Epithelial cell of proximal tubule (primary cell): ENCODE results near the gene PYURF. TPM values are rescaled to one million over a fixed set of nuclear protein-coding genes. Genes with fewer than 3 reads are reported as not detected.

ENCODE experiments used
- DNase-seq: peaks from one replicate; pipeline ENCODE4 v3.0.0-alpha.2; 2011; ENCODE audit warnings: low read depth
- H3K4me3 ChIP-seq: 2 replicates; pipeline ENCODE4 v1.5.1; 2011; ENCODE audit warnings: low read depth, mild to moderate bottlenecking, low read length
- CTCF ChIP-seq: conservative IDR thresholded peaks from 2 replicates; pipeline ENCODE4 v1.5.1; 2012; ENCODE audit warnings: low read depth, mild to moderate bottlenecking, low read length
- total RNA-seq: library from RNA; depleted of rRNA; stranded (reverse); fragments of >200 nt; gene quantifications from 2 replicates; pipeline ENCODE4 v1.2.3, GENCODE V29; 2015

Gene PYURF
- total RNA-seq, 1 donor from 2014 or later, result 32.9 TPM

GRCh38 chr4:88526221-88526815 lies 2.7 kb upstream of the PYURF start:
- TF ChIP-seq CTCF, result no peak
- no peak overlapping the region for H3K4me3 ChIP-seq
- no peak for DNase-seq

GRCh38 chr4:88524171-88524570 lies 595 bp upstream of the PYURF start:
- no peak for DNase-seq
- no peak for TF ChIP-seq CTCF
- H3K4me3 ChIP-seq, result peak overlapping the region; percentile 84

- DNase-seq, result no peak
- peak overlapping the region; percentile 84 for H3K4me3 ChIP-seq
- no peak for TF ChIP-seq CTCF
These were observed 763 bp downstream of the PYURF start for GRCh38 chr4:88522702-88523324.

GRCh38 chr4:88518911-88519310 lies 4.7 kb downstream of the PYURF start:
- DNase-seq, result no peak
- H3K4me3 ChIP-seq, result no peak overlapping the region
- TF ChIP-seq CTCF, result no peak

- DNase-seq, result no peak
- no peak overlapping the region for H3K4me3 ChIP-seq
- TF ChIP-seq CTCF, result no peak
These were observed 5.8 kb downstream of the PYURF start for GRCh38 chr4:88517825-88518224.

GRCh38 chr4:88516746-88517145 lies 6.8 kb downstream of the PYURF start:
- no peak for DNase-seq
- TF ChIP-seq CTCF, result no peak
- no peak overlapping the region for H3K4me3 ChIP-seq
